ENCODE measurements around the gene TP63. TPM values are rescaled to one million over a fixed set of nuclear protein-coding genes. Genes with fewer than 3 reads are reported as not detected.

TP63 gene
- total RNA-seq, 3 donors from 2014 or later (not counting 1 experiment from before 2014, with no cell fraction given), result 0.30 TPM; not detected in 2

GRCh38 chr3:189754356-189754755 is 123.2 kb downstream of the TP63 start:
- Histone ChIP-seq H3K36me3 (ENCODE audit: control insufficient read depth, insufficient read depth, low read length) (no peaks in the 10 kb centered on the region), H3K4me3 (ENCODE audit: low read length) (no peak overlapping the region), H3K4me1 (ENCODE audit: control insufficient read depth, insufficient read depth, low read length) (no peaks in the 10 kb centered on the region), H3K9me3 (ENCODE audit: control insufficient read depth, insufficient read depth, low read length) (no peaks in the 10 kb centered on the region), H3K27ac (ENCODE audit: low read length) (no peak overlapping the region), H3K27me3 (ENCODE audit: control insufficient read depth, insufficient read depth, low read length) (no peaks in the 10 kb centered on the region)
- Mint-ChIP-seq H3K27ac (no peak overlapping the region), H3K27me3 (ENCODE audit: low read depth in 2 of 2) (no peaks in the 10 kb centered on the region), H3K4me3 (no peak overlapping the region), H3K9me3 (peaks cover 2 to 7% of the 10 kb centered on the region in 2 donors), H3K4me1 (no peaks in the 10 kb centered on the region), H3K36me3 (no peaks in the 10 kb centered on the region)
- intact Hi-C loops (cut with micrococcal nuclease), result no loop called here
- no peak for TF ChIP-seq CTCF (IDR thresholded peaks at IDR 0.05)
- ATAC-seq, result no peak
- 71% methylated on average over 2 of the region's 2 CpGs for WGBS (ENCODE audit: insufficient coverage)
- DNase-seq, result no peak

GRCh38 chr3:189756582-189757078 is 125.4 kb downstream of the TP63 start:
- no peak for TF ChIP-seq CTCF (IDR thresholded peaks at IDR 0.05)
- Histone ChIP-seq H3K4me3 (ENCODE audit: low read length) (no peak overlapping the region), H3K9me3 (ENCODE audit: control insufficient read depth, insufficient read depth, low read length) (no peaks in the 10 kb centered on the region), H3K4me1 (ENCODE audit: control insufficient read depth, insufficient read depth, low read length) (no peaks in the 10 kb centered on the region), H3K36me3 (ENCODE audit: control insufficient read depth, insufficient read depth, low read length) (no peaks in the 10 kb centered on the region), H3K27me3 (ENCODE audit: control insufficient read depth, insufficient read depth, low read length) (no peaks in the 10 kb centered on the region), H3K27ac (ENCODE audit: low read length) (no peak overlapping the region)
- no peak overlapping the region for H3K27ac Mint-ChIP-seq
- no peaks in the 10 kb centered on the region for H3K36me3 Mint-ChIP-seq
- no peaks in the 10 kb centered on the region for H3K4me1 Mint-ChIP-seq
- ATAC-seq (no peak), DNase-seq (no peak)
- H3K27me3 Mint-ChIP-seq (ENCODE audit: low read depth in 2 of 2), result no peaks in the 10 kb centered on the region
- H3K4me3 Mint-ChIP-seq, result no peak overlapping the region
- peaks cover 2 to 13% of the 10 kb centered on the region in 2 donors for H3K9me3 Mint-ChIP-seq
- intact Hi-C loops (cut with micrococcal nuclease), result no loop called here

- no peak for ATAC-seq
- H3K9me3 Mint-ChIP-seq, result peaks cover 2 to 14% of the 10 kb centered on the region in 2 donors
- intact Hi-C loops (cut with micrococcal nuclease), result no loop called here
Measured at GRCh38 chr3:189758186-189758585, 127.0 kb downstream of the TP63 start.

More at GRCh38 chr3:189758186-189758585, 127.0 kb downstream of the TP63 start:
- Histone ChIP-seq H3K27me3 (ENCODE audit: control insufficient read depth, insufficient read depth, low read length) (no peaks in the 10 kb centered on the region), H3K4me3 (ENCODE audit: low read length) (no peak overlapping the region), H3K4me1 (ENCODE audit: control insufficient read depth, insufficient read depth, low read length) (no peaks in the 10 kb centered on the region), H3K36me3 (ENCODE audit: control insufficient read depth, insufficient read depth, low read length) (no peaks in the 10 kb centered on the region), H3K27ac (ENCODE audit: low read length) (no peak overlapping the region), H3K9me3 (ENCODE audit: control insufficient read depth, insufficient read depth, low read length) (no peaks in the 10 kb centered on the region)
- DNase-seq, result no peak
- no peaks in the 10 kb centered on the region for H3K36me3 Mint-ChIP-seq
- no peak overlapping the region for H3K4me3 Mint-ChIP-seq
- H3K27me3 Mint-ChIP-seq (ENCODE audit: low read depth in 2 of 2), result no peaks in the 10 kb centered on the region
- no peaks in the 10 kb centered on the region for H3K4me1 Mint-ChIP-seq
- 87% methylated on average over 6 of the region's 6 CpGs for WGBS (ENCODE audit: insufficient coverage)
- TF ChIP-seq CTCF (IDR thresholded peaks at IDR 0.05), result no peak
- H3K27ac Mint-ChIP-seq, result no peak overlapping the region

Data from natural killer cell (primary cell).